Measurements from ENCODE around the gene OTUB2. TPM values are rescaled to one million over a fixed set of nuclear protein-coding genes. Genes with fewer than 3 reads are reported as not detected.

The OTUB2 gene
- total RNA-seq, 2 experiments from 2014 or later, result not detected

DNA sequence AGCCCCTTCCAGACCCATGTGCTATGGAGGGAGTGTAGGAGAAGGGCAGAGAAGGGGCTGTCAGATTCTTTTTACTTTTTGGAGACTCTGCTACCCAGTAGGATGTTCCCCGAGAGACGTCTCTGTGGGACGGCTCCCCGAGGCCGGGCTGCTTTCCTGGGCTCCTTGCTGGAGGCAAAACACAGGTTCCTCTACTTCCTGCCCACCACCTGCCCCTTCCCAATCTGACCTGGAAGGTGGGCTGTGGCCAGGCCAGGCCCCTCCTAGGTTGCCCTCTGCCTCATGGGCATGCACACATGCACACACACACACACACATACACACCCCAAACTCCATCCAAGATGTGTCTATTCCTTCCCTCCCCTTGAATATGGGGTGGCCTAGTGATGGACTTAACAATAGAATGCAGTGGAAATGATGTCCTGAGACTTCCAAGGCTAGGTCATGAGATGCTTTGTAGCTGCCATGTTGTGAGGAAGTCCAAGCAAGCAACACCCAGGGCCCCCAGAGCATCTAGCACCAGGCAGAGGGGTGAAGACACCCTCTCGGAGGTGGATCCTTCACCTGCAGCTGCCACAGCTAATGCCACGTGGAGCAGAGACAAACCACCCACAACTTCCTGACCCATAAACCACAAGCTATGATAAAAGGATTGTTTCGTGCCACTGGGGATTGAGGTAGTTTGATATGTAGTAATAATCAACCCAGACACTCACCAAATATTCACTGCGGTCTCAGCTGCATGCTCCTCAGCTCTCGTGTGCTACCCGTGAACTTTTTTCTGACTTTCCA lies 48.2 kb upstream of the OTUB2 start:
- peak overlapping the region; percentile 69 for H3K4me3 Mint-ChIP-seq
- DNase-seq, result peak; percentile 46 to 93 (median 64)
- peaks cover 9% of the 10 kb centered on the region for H3K36me3 Mint-ChIP-seq (ENCODE audit: low read depth)
- peaks cover 60% of the 10 kb centered on the region for H3K4me1 Mint-ChIP-seq (ENCODE audit: low read depth)
- Histone ChIP-seq H3K27ac (ENCODE audit: low read depth in 1 of 2, low read length in 2 of 2) (peak overlapping the region; percentile 21 to 34), H3K4me3 (ENCODE audit: low read length) (no peak overlapping the region), H3K27me3 (ENCODE audit: control insufficient read depth in 1 of 2, insufficient read depth in 2 of 2, low read length in 2 of 2) (no peaks in the 10 kb centered on the region), H3K9me3 (ENCODE audit: control insufficient read depth in 1 of 2, insufficient read depth in 1 of 2, low read length in 2 of 2) (peaks cover 12 to 19% of the 10 kb centered on the region in 2 experiments), H3K36me3 (ENCODE audit: insufficient read depth, low read length) (no peaks in the 10 kb centered on the region), H3K4me1 (ENCODE audit: insufficient read depth, low read length) (peaks cover 80% of the 10 kb centered on the region)
- intact Hi-C loops (cut with DNase I, micrococcal nuclease), result loop anchor here (2.0 kb wide), 2 partner anchors 15 to 17 kb away; no protein-coding TSS in a partner anchor
- peaks cover 7% of the 10 kb centered on the region for H3K9me3 Mint-ChIP-seq
- peak overlapping the region; percentile 84 for H3K27ac Mint-ChIP-seq
- CTCF ChIA-PET, result interaction anchor here (0.7 to 1.8 kb wide), 2 partner anchors 38 to 202 kb away, joined by 3 to 24 read pairs; no protein-coding TSS in a partner anchor
- H3K27me3 Mint-ChIP-seq, result no peaks in the 10 kb centered on the region
- ATAC-seq (ENCODE audit: poor library complexity), result peak; percentile 89
- POLR2A ChIA-PET, result interaction anchor here (0.6 to 2.6 kb wide), 19 partner anchors 8 to 793 kb away, joined by 3 to 77 read pairs (median 5); partner anchors contain the start of genes CCDC197, DDX24, IFI27L1 and LYSET
- TF ChIP-seq, protein P1, sequence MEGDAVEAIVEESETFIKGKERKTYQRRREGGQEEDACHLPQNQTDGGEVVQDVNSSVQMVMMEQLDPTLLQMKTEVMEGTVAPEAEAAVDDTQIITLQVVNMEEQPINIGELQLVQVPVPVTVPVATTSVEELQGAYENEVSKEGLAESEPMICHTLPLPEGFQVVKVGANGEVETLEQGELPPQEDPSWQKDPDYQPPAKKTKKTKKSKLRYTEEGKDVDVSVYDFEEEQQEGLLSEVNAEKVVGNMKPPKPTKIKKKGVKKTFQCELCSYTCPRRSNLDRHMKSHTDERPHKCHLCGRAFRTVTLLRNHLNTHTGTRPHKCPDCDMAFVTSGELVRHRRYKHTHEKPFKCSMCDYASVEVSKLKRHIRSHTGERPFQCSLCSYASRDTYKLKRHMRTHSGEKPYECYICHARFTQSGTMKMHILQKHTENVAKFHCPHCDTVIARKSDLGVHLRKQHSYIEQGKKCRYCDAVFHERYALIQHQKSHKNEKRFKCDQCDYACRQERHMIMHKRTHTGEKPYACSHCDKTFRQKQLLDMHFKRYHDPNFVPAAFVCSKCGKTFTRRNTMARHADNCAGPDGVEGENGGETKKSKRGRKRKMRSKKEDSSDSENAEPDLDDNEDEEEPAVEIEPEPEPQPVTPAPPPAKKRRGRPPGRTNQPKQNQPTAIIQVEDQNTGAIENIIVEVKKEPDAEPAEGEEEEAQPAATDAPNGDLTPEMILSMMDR (IDR thresholded peaks at IDR 0.05), result no peak

DNA sequence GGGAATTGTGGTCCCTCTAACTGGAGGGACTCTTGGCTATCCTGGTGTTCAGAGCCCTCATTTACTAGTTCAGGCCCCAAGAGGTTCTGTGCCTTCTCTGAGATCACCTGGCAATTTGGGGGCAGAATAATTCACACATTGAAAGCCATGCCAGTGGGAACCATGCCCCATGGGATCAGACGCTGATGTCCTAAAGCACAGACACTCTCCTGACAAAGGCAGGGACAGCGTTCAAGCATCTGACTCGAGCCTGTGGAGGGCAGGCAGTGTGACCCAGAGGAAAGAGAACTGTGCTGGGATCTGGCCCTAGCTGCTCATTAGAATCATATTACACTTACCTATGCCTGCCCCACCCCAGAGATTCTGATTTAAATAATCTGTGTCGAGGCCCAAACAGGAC lies 47.4 kb upstream of the OTUB2 start:
- Mint-ChIP-seq H3K4me3 (peak overlapping the region; percentile 69), H3K4me1 (ENCODE audit: low read depth) (peaks cover 60% of the 10 kb centered on the region), H3K27ac (peak overlapping the region; percentile 84), H3K27me3 (no peaks in the 10 kb centered on the region), H3K9me3 (peaks cover 7% of the 10 kb centered on the region), H3K36me3 (ENCODE audit: low read depth) (peaks cover 9% of the 10 kb centered on the region)
- peaks cover 76% of the 10 kb centered on the region for H3K4me1 ChIP-seq (ENCODE audit: insufficient read depth, low read length)
- TF ChIP-seq, protein P1 (IDR thresholded peaks at IDR 0.05), result no peak
- no peaks in the 10 kb centered on the region for H3K27me3 ChIP-seq (ENCODE audit: control insufficient read depth in 1 of 2, insufficient read depth in 2 of 2, low read length in 2 of 2)
- ChIA-PET CTCF (interaction anchor here (1.8 kb wide), 1 partner anchor 39 kb away, joined by 24 read pairs; no protein-coding TSS in a partner anchor), POLR2A (interaction anchor here (0.6 to 2.6 kb wide), 18 partner anchors 8 to 794 kb away, joined by 3 to 77 read pairs (median 6); partner anchors contain the start of genes CCDC197, DDX24, IFI27L1 and LYSET)
- H3K4me3 ChIP-seq (ENCODE audit: low read length), result no peak overlapping the region
- DNase-seq (no peak), ATAC-seq (ENCODE audit: poor library complexity) (no peak)
- H3K27ac ChIP-seq (ENCODE audit: low read depth in 1 of 2, low read length in 2 of 2), result peak overlapping the region; percentile 21 to 31
- intact Hi-C loops (cut with DNase I, micrococcal nuclease), result loop anchor here in 1 of 2 experiments (2.0 kb wide), 1 partner anchor 16 kb away; no protein-coding TSS in a partner anchor
- peaks cover 12 to 19% of the 10 kb centered on the region in 2 experiments for H3K9me3 ChIP-seq (ENCODE audit: control insufficient read depth in 1 of 2, insufficient read depth in 1 of 2, low read length in 2 of 2)
- H3K36me3 ChIP-seq (ENCODE audit: insufficient read depth, low read length), result no peaks in the 10 kb centered on the region

DNA sequence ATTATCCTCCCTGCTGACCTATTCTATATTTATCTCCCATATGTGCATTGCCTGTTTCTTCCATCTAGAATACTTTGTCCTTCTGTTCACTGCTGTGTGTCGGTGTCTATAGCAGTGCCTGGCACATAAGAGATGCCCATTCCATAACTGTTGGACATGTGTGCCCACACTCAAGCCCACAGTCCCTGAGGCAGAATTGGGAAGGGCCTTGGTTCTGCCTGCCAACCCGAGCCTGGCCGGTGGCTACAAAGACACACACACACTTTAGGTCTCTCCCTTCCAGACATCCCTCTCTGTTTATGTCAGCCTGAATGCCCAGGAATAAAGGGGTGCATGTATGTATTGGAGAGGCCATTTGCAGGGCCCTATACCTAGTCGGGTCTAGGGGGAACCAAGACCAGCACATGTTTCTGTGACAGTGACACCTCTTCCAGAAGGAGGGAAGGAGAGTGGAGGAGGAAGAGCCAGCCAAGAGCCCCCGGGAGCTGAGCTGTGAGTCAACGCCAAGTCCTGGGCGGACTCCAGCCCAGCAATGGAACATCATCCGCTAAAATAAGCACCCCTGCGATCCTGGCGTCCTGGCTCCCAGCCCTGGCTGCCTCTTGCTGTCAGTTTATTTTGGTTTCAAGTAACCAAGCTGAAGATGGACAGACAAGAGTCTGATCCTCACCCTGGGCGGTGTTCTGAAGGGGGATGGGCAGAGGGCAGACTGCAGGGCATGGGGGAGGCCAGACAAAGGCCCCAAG lies 45.5 kb upstream of the OTUB2 start:
- no peak overlapping the region for H3K4me3 ChIP-seq (ENCODE audit: low read length)
- no peak overlapping the region for H3K27ac ChIP-seq (ENCODE audit: low read depth in 1 of 2, low read length in 2 of 2)
- Mint-ChIP-seq H3K27me3 (no peaks in the 10 kb centered on the region), H3K36me3 (ENCODE audit: low read depth) (peaks cover 9% of the 10 kb centered on the region), H3K9me3 (peaks cover 7% of the 10 kb centered on the region), H3K27ac (no peak overlapping the region), H3K4me3 (no peak overlapping the region), H3K4me1 (ENCODE audit: low read depth) (peaks cover 56% of the 10 kb centered on the region)
- ChIA-PET CTCF (no interaction called here), POLR2A (interaction anchor here (3.3 kb wide), 1 partner anchor 41 kb away, joined by 11 read pairs; no protein-coding TSS in a partner anchor)
- no peaks in the 10 kb centered on the region for H3K36me3 ChIP-seq (ENCODE audit: insufficient read depth, low read length)
- peaks cover 63% of the 10 kb centered on the region for H3K4me1 ChIP-seq (ENCODE audit: insufficient read depth, low read length)
- no peak for ATAC-seq (ENCODE audit: poor library complexity)
- peaks cover 12 to 15% of the 10 kb centered on the region in 2 experiments for H3K9me3 ChIP-seq (ENCODE audit: control insufficient read depth in 1 of 2, insufficient read depth in 1 of 2, low read length in 2 of 2)
- TF ChIP-seq, protein P1 (IDR thresholded peaks at IDR 0.05), result no peak
- no peaks in the 10 kb centered on the region for H3K27me3 ChIP-seq (ENCODE audit: control insufficient read depth in 1 of 2, insufficient read depth in 2 of 2, low read length in 2 of 2)
- no peak for DNase-seq
- intact Hi-C loops (cut with DNase I, micrococcal nuclease), result no loop called here
